Transverse colon (tissue), 4 donors: ENCODE results near the gene RNF144A.

Experiments used
- EP300 ChIP-seq: sonication (generic); formaldehyde crosslinking; IDR thresholded peaks from one replicate; pipeline ENCODE4 v1.6.1; 2017; ENCODE audit warnings: antibody characterized with exemption, low read depth
- POLR2A ChIP-seq: fragments of 450-650 bp; IDR thresholded peaks from one replicate; pipeline ENCODE4 v1.6.1; 2016; ENCODE audit warnings: antibody characterized with exemption, mild to moderate bottlenecking, moderate library complexity
- POLR2AphosphoS5 ChIP-seq, 3 donors: sonication (generic); formaldehyde crosslinking; IDR thresholded peaks; one replicate each; pipeline ENCODE4 v1.6.1; 2016; ENCODE audit warnings: antibody characterized with exemption in 3 of 3
- TF ChIP-seq, protein P1 (sequence below), 5 experiments: fragments of 200-600 bp in 3 of 5; fragments of 450-650 bp in 2 of 5; sonication (generic) in 3 of 5; IDR thresholded peaks; 1 replicate in 2 of 5; 2 replicates in 3 of 5; pipeline ENCODE4 v1.5.1; 2016 to 2017; ENCODE audit warnings: antibody characterized with exemption in 5 of 5, inconsistent platforms in 3 of 5, mild to moderate bottlenecking in 2 of 5, moderate library complexity in 1 of 5

DNA sequence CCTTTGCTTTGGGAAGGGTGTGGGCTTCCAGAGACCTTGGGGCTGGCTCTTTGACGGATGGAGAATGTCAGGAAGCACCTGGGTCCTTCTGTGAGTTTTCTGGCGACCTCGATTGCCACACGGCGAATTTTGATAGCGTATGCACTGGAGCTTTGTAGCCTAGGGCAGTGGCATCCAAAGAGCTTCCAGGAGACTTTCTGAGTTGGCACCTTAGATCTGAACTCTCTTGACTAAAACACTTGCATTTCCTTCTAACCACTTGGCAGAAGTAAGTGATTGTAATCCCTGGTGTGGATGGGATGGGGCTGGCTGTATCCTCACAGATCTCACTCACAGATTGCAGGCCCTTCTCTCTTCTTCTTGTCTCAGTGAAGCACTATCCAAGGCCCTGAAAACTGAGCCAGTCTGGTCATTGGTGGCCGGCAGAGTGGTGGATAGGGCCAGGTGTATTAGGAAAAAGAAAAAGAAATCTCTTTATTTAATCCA, 7.8 kb downstream of the RNF144A start:
- TF ChIP-seq, protein P1, sequence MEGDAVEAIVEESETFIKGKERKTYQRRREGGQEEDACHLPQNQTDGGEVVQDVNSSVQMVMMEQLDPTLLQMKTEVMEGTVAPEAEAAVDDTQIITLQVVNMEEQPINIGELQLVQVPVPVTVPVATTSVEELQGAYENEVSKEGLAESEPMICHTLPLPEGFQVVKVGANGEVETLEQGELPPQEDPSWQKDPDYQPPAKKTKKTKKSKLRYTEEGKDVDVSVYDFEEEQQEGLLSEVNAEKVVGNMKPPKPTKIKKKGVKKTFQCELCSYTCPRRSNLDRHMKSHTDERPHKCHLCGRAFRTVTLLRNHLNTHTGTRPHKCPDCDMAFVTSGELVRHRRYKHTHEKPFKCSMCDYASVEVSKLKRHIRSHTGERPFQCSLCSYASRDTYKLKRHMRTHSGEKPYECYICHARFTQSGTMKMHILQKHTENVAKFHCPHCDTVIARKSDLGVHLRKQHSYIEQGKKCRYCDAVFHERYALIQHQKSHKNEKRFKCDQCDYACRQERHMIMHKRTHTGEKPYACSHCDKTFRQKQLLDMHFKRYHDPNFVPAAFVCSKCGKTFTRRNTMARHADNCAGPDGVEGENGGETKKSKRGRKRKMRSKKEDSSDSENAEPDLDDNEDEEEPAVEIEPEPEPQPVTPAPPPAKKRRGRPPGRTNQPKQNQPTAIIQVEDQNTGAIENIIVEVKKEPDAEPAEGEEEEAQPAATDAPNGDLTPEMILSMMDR (IDR thresholded peaks at IDR 0.05), result no peak
- no peak for TF ChIP-seq POLR2A
- TF ChIP-seq POLR2AphosphoS5 (IDR thresholded peaks at IDR 0.05), result no peak
- TF ChIP-seq EP300, result no peak
